SH-SY5Y (cell line): ENCODE results near the gene ALOX15.

Experiments used
- GATA2 ChIP-seq: IDR thresholded peaks from 2 replicates; pipeline ENCODE4 v1.6.1; 2011; ENCODE audit warnings: mild to moderate bottlenecking, low read depth, low read length
- GATA3 ChIP-seq: IDR thresholded peaks from 2 replicates; pipeline ENCODE4 v1.6.1; 2011; ENCODE audit warnings: low read depth, mild to moderate bottlenecking, low read length, moderate library complexity

- TF ChIP-seq GATA2: no peak
- no peak for TF ChIP-seq GATA3
Measured at GRCh38 chr17:4642286-4642685, 808 bp upstream of the ALOX15 start.
